ENCODE results near the gene CLCN3.
"Not testable (repeated sequence)": the region's sequence is repeated elsewhere in the genome, so short reads cannot be mapped to it uniquely, and the experiment has no call there.

Gene CLCN3

DNA sequence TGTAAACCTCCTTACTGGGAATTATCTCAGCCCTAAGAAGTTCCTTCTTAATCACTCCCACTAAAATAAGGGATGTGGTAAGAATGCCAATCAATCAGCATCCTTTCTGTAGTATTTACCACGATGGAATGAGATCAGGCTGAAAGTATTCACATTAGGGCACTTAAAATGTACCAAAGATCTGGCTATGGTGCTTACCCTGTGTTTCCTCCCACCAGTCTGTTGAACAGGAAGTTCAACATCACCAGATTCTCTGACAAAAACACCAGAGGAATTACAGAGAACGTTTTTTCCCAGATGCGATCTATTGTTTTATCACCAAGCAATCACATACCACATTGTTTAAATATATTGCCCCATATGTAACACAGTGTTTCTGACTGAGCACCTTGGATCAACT is 2.1 kb upstream of the CLCN3 start:
- no peak for DNase-seq (ENCODE audit: low read depth)
- TF ChIP-seq, protein P1, sequence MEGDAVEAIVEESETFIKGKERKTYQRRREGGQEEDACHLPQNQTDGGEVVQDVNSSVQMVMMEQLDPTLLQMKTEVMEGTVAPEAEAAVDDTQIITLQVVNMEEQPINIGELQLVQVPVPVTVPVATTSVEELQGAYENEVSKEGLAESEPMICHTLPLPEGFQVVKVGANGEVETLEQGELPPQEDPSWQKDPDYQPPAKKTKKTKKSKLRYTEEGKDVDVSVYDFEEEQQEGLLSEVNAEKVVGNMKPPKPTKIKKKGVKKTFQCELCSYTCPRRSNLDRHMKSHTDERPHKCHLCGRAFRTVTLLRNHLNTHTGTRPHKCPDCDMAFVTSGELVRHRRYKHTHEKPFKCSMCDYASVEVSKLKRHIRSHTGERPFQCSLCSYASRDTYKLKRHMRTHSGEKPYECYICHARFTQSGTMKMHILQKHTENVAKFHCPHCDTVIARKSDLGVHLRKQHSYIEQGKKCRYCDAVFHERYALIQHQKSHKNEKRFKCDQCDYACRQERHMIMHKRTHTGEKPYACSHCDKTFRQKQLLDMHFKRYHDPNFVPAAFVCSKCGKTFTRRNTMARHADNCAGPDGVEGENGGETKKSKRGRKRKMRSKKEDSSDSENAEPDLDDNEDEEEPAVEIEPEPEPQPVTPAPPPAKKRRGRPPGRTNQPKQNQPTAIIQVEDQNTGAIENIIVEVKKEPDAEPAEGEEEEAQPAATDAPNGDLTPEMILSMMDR (conservative IDR thresholded peaks at IDR 0.05; ENCODE audit: low read depth, low read length), result no peak
- H3K4me3 ChIP-seq (ENCODE audit: low read length), result no peak overlapping the region

DNA sequence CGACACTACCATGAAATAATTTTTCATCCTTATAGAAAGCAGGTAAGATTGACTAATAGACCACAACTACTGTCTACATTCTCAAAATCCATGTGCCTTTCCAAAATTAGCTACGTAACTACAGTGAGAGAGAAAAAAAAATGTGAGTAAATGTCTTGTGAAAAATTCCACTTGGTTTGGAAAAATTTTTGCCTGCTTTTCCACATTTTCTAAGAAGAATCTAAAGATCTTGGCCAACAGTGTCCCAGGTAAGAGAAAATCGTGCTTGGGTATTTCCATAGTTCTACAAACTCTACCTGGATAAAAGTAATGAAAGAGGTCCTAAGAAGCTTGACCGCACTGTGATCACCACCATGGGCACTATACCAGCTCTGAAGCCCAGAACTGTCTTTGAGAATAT is 1.4 kb upstream of the CLCN3 start:
- H3K4me3 ChIP-seq (ENCODE audit: low read length), result no peak overlapping the region
- TF ChIP-seq, protein P1 (conservative IDR thresholded peaks at IDR 0.05; ENCODE audit: low read depth, low read length), result no peak

GRCh38 chr4:169619518-169619957 is 840 bp upstream of the CLCN3 start:
- H3K4me3 ChIP-seq (ENCODE audit: low read length), result peak overlapping the region; percentile 91
- TF ChIP-seq, protein P1 (conservative IDR thresholded peaks at IDR 0.05; ENCODE audit: low read depth, low read length), result peak; percentile 70
- peak; percentile 71 for DNase-seq (ENCODE audit: low read depth)

More for the DNA sequence above, 1.4 kb upstream of the CLCN3 start:
- DNase-seq (ENCODE audit: low read depth), result no peak

GRCh38 chr4:169620880-169621248 is 486 bp downstream of the CLCN3 start:
- TF ChIP-seq, protein P1 (conservative IDR thresholded peaks at IDR 0.05; ENCODE audit: low read depth, low read length), result no peak
- H3K4me3 ChIP-seq (ENCODE audit: low read length), result peak overlapping the region; percentile 91
- no peak for DNase-seq (ENCODE audit: low read depth)

DNA sequence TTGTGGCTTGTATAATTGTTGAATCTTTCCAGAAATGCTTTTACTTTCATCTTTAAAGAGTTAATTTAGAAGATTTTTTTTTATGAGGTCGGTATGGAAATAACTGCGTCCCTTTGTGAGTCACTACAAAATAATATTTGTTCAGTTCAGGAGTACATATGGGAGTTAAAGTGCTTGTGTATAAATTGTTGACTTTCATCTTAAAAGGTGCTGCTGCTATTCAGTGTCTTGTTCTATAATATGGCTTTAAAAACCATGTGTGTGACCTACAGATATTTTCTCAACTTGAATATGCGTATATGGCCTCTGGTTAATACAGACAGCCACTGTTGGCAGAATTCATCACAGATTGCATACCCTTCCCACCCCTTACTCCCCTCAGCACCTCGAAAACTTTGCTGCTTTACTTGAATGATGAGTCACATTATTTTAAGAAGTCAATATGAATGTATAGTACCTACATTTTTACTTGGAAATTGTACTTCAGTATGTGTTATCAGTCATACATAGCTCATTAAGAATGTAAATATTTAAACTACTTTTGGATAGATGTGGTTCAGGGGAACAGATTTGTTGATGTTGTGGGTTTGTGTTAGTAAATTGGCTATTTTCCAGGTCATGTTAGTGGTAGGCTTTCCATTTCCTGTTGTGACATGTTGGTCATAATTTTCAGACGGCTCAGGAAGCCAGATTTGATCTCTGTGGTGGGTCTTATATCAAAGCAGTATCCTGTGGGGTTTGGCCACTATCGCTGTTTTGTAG is 1.5 kb downstream of the CLCN3 start:
- no peak for DNase-seq (ENCODE audit: low read depth)
- TF ChIP-seq, protein P1 (conservative IDR thresholded peaks at IDR 0.05; ENCODE audit: low read depth, low read length), result no peak
- H3K4me3 ChIP-seq (ENCODE audit: low read length), result peak overlapping the region; percentile 91

- TF ChIP-seq, protein P1 (conservative IDR thresholded peaks at IDR 0.05; ENCODE audit: low read depth, low read length), result no peak
- no peak for DNase-seq (ENCODE audit: low read depth)
- peak overlapping the region; percentile 91 for H3K4me3 ChIP-seq (ENCODE audit: low read length)
Measured at GRCh38 chr4:169622566-169622965, 2.2 kb downstream of the CLCN3 start.

- not testable (repeated sequence) for H3K4me3 ChIP-seq (ENCODE audit: low read length); DNase-seq (ENCODE audit: low read depth)
Measured at GRCh38 chr4:169624012-169624411, 3.6 kb downstream of the CLCN3 start.
